ENCODE data around the gene KPRP. TPM values are rescaled to one million over a fixed set of nuclear protein-coding genes. Genes with fewer than 3 reads are reported as not detected.

The KPRP gene
- total RNA-seq, 2 experiments from 2014 or later: not detected

- Mint-ChIP-seq H3K27me3 (peaks cover 11% of the 10 kb centered on the region), H3K9me3 (ENCODE audit: low read depth) (no peaks in the 10 kb centered on the region), H3K4me1 (no peaks in the 10 kb centered on the region), H3K27ac (no peak overlapping the region), H3K4me3 (no peak overlapping the region), H3K36me3 (no peaks in the 10 kb centered on the region)
- no peak for DNase-seq
- ATAC-seq: no peak
- CTCF ChIA-PET: no interaction called here
Measured at GRCh38 chr1:152756872-152757271, 953 bp upstream of the KPRP start.

GRCh38 chr1:152758636-152759035, 811 bp downstream of the KPRP start:
- Mint-ChIP-seq H3K4me1 (no peaks in the 10 kb centered on the region), H3K9me3 (ENCODE audit: low read depth) (no peaks in the 10 kb centered on the region), H3K4me3 (no peak overlapping the region), H3K36me3 (no peaks in the 10 kb centered on the region), H3K27ac (no peak overlapping the region), H3K27me3 (peaks cover 8% of the 10 kb centered on the region)
- CTCF ChIA-PET: no interaction called here
- no peak for ATAC-seq
- DNase-seq: no peak

- ATAC-seq: no peak
- Mint-ChIP-seq H3K27me3 (no peaks in the 10 kb centered on the region), H3K36me3 (no peaks in the 10 kb centered on the region), H3K9me3 (ENCODE audit: low read depth) (no peaks in the 10 kb centered on the region), H3K4me1 (no peaks in the 10 kb centered on the region), H3K27ac (no peak overlapping the region), H3K4me3 (no peak overlapping the region)
- DNase-seq: no peak
- CTCF ChIA-PET: no interaction called here
Measured at GRCh38 chr1:152759453-152760173, 1.8 kb downstream of the KPRP start.

GRCh38 chr1:152760551-152761190, 2.8 kb downstream of the KPRP start:
- H3K27me3 Mint-ChIP-seq: no peaks in the 10 kb centered on the region
- H3K36me3 Mint-ChIP-seq: no peaks in the 10 kb centered on the region
- no peak overlapping the region for H3K4me3 Mint-ChIP-seq
- no peak for ATAC-seq
- H3K27ac Mint-ChIP-seq: no peak overlapping the region
- DNase-seq: no peak
- CTCF ChIA-PET: no interaction called here
- no peaks in the 10 kb centered on the region for H3K4me1 Mint-ChIP-seq
- H3K9me3 Mint-ChIP-seq (ENCODE audit: low read depth): no peaks in the 10 kb centered on the region

GRCh38 chr1:152761609-152762213, 3.9 kb downstream of the KPRP start:
- no peaks in the 10 kb centered on the region for H3K9me3 Mint-ChIP-seq (ENCODE audit: low read depth)
- ATAC-seq (no peak), DNase-seq (no peak)
- no peak overlapping the region for H3K27ac Mint-ChIP-seq
- H3K36me3 Mint-ChIP-seq: no peaks in the 10 kb centered on the region
- no peak overlapping the region for H3K4me3 Mint-ChIP-seq
- no peaks in the 10 kb centered on the region for H3K27me3 Mint-ChIP-seq
- CTCF ChIA-PET: no interaction called here
- no peaks in the 10 kb centered on the region for H3K4me1 Mint-ChIP-seq

GRCh38 chr1:152768847-152769533, 11.2 kb downstream of the KPRP start:
- CTCF ChIA-PET: no interaction called here

GRCh38 chr1:152770411-152770810, 12.6 kb downstream of the KPRP start:
- no peak for DNase-seq
- no peak for ATAC-seq
- Mint-ChIP-seq H3K36me3 (no peaks in the 10 kb centered on the region), H3K27ac (no peak overlapping the region), H3K9me3 (ENCODE audit: low read depth) (peaks cover 2% of the 10 kb centered on the region), H3K4me3 (no peak overlapping the region), H3K27me3 (peaks cover 2% of the 10 kb centered on the region), H3K4me1 (no peaks in the 10 kb centered on the region)
- CTCF ChIA-PET: no interaction called here

More at GRCh38 chr1:152768847-152769533, 11.2 kb downstream of the KPRP start:
- Mint-ChIP-seq H3K9me3 (ENCODE audit: low read depth) (peaks cover 2% of the 10 kb centered on the region), H3K4me3 (no peak overlapping the region), H3K27ac (no peak overlapping the region), H3K27me3 (peaks cover 2% of the 10 kb centered on the region), H3K4me1 (no peaks in the 10 kb centered on the region), H3K36me3 (no peaks in the 10 kb centered on the region)
- ATAC-seq (no peak), DNase-seq (no peak)

GRCh38 chr1:152774875-152775274, 17.1 kb downstream of the KPRP start, which contains the start of gene LCE1F:
LCE1F (plus strand) TSS chr1:152775140; CDS start chr1:152776372, 1,232 bp downstream.
- DNase-seq (no peak), ATAC-seq (no peak)
- CTCF ChIA-PET: no interaction called here
- H3K4me1 Mint-ChIP-seq: no peaks in the 10 kb centered on the region
- no peak within 1 kb of the TSS for H3K4me3 Mint-ChIP-seq
- no peak within 1 kb of the TSS for H3K27ac Mint-ChIP-seq
- H3K9me3 Mint-ChIP-seq (ENCODE audit: low read depth): peaks cover 2% of the 10 kb centered on the region
- H3K36me3 Mint-ChIP-seq: no peaks in the 10 kb centered on the region
- H3K27me3 Mint-ChIP-seq: peaks cover 2% of the 10 kb centered on the region

GRCh38 chr1:152776361-152776760, 18.5 kb downstream of the KPRP start:
- H3K36me3 Mint-ChIP-seq: no peaks in the 10 kb centered on the region
- CTCF ChIA-PET: no interaction called here
- H3K4me3 Mint-ChIP-seq: no peak overlapping the region
- no peak for DNase-seq
- H3K4me1 Mint-ChIP-seq: no peaks in the 10 kb centered on the region
- peaks cover 2% of the 10 kb centered on the region for H3K9me3 Mint-ChIP-seq (ENCODE audit: low read depth)
- peaks cover 4% of the 10 kb centered on the region for H3K27me3 Mint-ChIP-seq
- ATAC-seq: no peak
- H3K27ac Mint-ChIP-seq: no peak overlapping the region

- CTCF ChIA-PET: interaction anchor here (1.1 kb wide), 1 partner anchor 13 kb away, joined by 3 read pairs; no protein-coding TSS in a partner anchor
- Mint-ChIP-seq H3K9me3 (ENCODE audit: low read depth) (no peaks in the 10 kb centered on the region), H3K4me3 (no peak overlapping the region), H3K4me1 (no peaks in the 10 kb centered on the region), H3K27ac (no peak overlapping the region), H3K36me3 (no peaks in the 10 kb centered on the region), H3K27me3 (peaks cover 4% of the 10 kb centered on the region)
- ATAC-seq: no peak
- no peak for DNase-seq
Measured at GRCh38 chr1:152777510-152778137, 19.8 kb downstream of the KPRP start.

- Mint-ChIP-seq H3K4me1 (peaks cover 3% of the 10 kb centered on the region), H3K9me3 (ENCODE audit: low read depth) (no peaks in the 10 kb centered on the region), H3K27ac (no peak overlapping the region), H3K36me3 (no peaks in the 10 kb centered on the region), H3K4me3 (no peak overlapping the region), H3K27me3 (peaks cover 29% of the 10 kb centered on the region)
- ATAC-seq (no peak), DNase-seq (no peak)
- CTCF ChIA-PET: no interaction called here
Measured at GRCh38 chr1:152783095-152783494, 25.3 kb downstream of the KPRP start.

- peaks cover 3% of the 10 kb centered on the region for H3K4me1 Mint-ChIP-seq
- no peak within 1 kb of the TSS for H3K27ac Mint-ChIP-seq
- ATAC-seq (no peak), DNase-seq (no peak)
- H3K36me3 Mint-ChIP-seq: no peaks in the 10 kb centered on the region
- H3K4me3 Mint-ChIP-seq: no peak within 1 kb of the TSS
- H3K9me3 Mint-ChIP-seq (ENCODE audit: low read depth): no peaks in the 10 kb centered on the region
- CTCF ChIA-PET: no interaction called here
- peaks cover 31% of the 10 kb centered on the region for H3K27me3 Mint-ChIP-seq
Measured at GRCh38 chr1:152786077-152786476, 28.3 kb downstream of the KPRP start, which contains the start of gene LCE1E. LCE1E (plus strand) TSS chr1:152786257; CDS start chr1:152787300, 1,043 bp downstream.

GRCh38 chr1:152795686-152796085, 37.9 kb downstream of the KPRP start:
- Mint-ChIP-seq H3K4me3 (no peak overlapping the region), H3K36me3 (no peaks in the 10 kb centered on the region), H3K27me3 (peaks cover 3% of the 10 kb centered on the region), H3K9me3 (ENCODE audit: low read depth) (no peaks in the 10 kb centered on the region), H3K27ac (no peak overlapping the region), H3K4me1 (no peaks in the 10 kb centered on the region)
- CTCF ChIA-PET: no interaction called here
- no peak for DNase-seq
- no peak for ATAC-seq

All from activated CD8-positive, alpha-beta memory T cell treated with anti-CD3 and anti-CD28 coated beads, Interleukin-2, amount 10 ng/mL, durations not matched to agents 7 days and 5 days (primary cell).